Brain microvascular endothelial cell (primary cell): ENCODE data around the gene USE1.

Experiments
- DNase-seq: peaks from one replicate; pipeline ENCODE4 v3.0.0-alpha.2; 2020
- H3K27ac ChIP-seq: fragments of 250-450 bp; sonication (Bioruptor Pico); 2 replicates; pipeline ENCODE4 v1.5.1; 2020; ENCODE audit warnings: mild to moderate bottlenecking, moderate library complexity
- H3K27me3 ChIP-seq: fragments of 250-450 bp; sonication (Bioruptor Pico); replicated peaks from 2 replicates; pipeline ENCODE4 v1.5.1; 2020; ENCODE audit warnings: mild to moderate bottlenecking
- H3K36me3 ChIP-seq: fragments of 250-450 bp; sonication (Bioruptor Pico); replicated peaks from 2 replicates; pipeline ENCODE4 v1.5.1; 2020; ENCODE audit warnings: mild to moderate bottlenecking
- H3K4me3 ChIP-seq: 2 replicates; pipeline ENCODE4 v1.5.1; 2011; ENCODE audit warnings: low read depth, mild to moderate bottlenecking, control low read depth, low read length, moderate library complexity
- in situ Hi-C: cut with HindIII; loops from 2 replicates; pipeline ENCODE4 v1.10.0; 2017; ENCODE audit warnings: low sequenced_read_pairs, low pct_ligation_motif_present
- TF ChIP-seq, protein P1 (sequence below): IDR thresholded peaks from 2 replicates; pipeline ENCODE4 v1.5.1; 2011; ENCODE audit warnings: low read depth, mild to moderate bottlenecking, moderate library complexity, low read length, control low read depth, inconsistent platforms; ENCODE audit errors: missing control alignments

USE1 gene

DNA sequence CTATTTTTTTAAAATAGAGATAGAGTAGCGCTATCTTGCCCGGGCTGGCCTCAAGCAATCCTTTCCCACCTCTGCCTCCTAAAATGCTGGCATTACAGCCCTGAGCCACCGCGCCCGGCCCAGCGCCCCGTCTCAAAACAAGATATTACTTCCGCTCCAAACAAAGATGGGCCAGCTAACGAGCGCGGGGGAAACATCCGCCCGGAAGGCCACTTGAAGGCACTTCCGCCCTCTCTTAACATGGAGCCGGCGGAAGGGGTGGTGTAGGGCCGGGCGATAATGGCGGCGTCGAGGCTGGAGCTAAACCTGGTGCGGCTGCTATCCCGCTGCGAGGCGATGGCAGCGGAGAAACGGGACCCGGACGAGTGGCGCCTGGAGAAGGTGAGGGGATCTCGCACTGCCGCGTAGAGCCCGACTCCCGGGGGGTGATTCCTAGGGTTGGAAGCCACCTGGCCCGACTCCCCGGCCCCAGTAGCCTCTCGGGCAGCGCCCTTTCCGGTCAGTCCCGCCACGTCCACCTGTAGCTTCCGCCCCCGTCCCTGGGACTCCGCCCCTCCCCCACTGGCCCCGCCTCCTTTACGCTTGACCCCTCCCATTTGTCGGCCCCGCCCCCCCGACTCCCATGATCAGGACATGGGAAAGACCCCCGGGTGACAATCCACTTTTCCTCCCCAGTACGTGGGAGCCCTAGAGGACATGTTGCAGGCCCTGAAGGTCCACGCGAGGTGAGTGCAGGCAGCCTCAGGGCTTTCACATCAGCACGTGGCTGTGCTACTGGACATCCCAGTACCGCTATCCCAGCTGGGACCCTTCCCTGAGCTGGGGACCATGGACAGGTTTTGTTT is at the start of gene USE1:
Gene USE1, plus strand, starts transcription at position 231 of the 845 bp plus-strand sequence. Its CDS starts 49 bp downstream, at position 280.
- in situ Hi-C loops: no loop called here
- TF ChIP-seq, protein P1, sequence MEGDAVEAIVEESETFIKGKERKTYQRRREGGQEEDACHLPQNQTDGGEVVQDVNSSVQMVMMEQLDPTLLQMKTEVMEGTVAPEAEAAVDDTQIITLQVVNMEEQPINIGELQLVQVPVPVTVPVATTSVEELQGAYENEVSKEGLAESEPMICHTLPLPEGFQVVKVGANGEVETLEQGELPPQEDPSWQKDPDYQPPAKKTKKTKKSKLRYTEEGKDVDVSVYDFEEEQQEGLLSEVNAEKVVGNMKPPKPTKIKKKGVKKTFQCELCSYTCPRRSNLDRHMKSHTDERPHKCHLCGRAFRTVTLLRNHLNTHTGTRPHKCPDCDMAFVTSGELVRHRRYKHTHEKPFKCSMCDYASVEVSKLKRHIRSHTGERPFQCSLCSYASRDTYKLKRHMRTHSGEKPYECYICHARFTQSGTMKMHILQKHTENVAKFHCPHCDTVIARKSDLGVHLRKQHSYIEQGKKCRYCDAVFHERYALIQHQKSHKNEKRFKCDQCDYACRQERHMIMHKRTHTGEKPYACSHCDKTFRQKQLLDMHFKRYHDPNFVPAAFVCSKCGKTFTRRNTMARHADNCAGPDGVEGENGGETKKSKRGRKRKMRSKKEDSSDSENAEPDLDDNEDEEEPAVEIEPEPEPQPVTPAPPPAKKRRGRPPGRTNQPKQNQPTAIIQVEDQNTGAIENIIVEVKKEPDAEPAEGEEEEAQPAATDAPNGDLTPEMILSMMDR: no peak
- H3K36me3 ChIP-seq: peaks cover 45% of the 10 kb centered on the region
- H3K27me3 ChIP-seq: no peaks in the 10 kb centered on the region
- H3K4me3 ChIP-seq: peak within 1 kb of the TSS; percentile 75
- peak within 1 kb of the TSS; percentile 95 for H3K27ac ChIP-seq
- DNase-seq: peak; percentile 82

DNA sequence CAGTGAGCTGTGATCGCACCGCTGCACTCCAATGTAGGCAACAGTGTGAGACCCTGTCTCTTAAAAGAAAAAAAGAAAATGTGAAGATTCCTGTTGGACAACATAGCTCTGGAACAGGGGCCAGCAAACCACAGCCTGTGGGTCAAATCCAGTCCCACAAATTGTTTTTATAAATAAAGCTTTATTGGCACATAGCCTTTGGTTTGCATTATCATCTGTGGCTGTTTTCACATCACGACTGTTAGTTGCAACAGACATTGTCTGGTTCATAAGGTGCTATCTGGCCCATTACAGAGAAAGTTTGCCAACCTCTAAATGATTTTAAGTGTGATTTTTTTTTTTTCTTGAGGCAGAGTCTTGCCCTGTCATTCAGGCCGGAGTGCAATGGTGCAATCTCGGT is 49.4 kb upstream of the USE1 start:
- TF ChIP-seq, protein P1: no peak
- no peak for DNase-seq
- H3K4me3 ChIP-seq: no peak overlapping the region
- H3K27me3 ChIP-seq: no peaks in the 10 kb centered on the region
- in situ Hi-C loops: no loop called here
- H3K27ac ChIP-seq: no peak overlapping the region
- H3K36me3 ChIP-seq: peaks cover 76% of the 10 kb centered on the region

GRCh38 chr19:17170538-17171297 is 44.4 kb upstream of the USE1 start:
- in situ Hi-C loops: no loop called here
- no peaks in the 10 kb centered on the region for H3K27me3 ChIP-seq
- peaks cover 74% of the 10 kb centered on the region for H3K36me3 ChIP-seq
- TF ChIP-seq, protein P1: no peak
- no peak overlapping the region for H3K4me3 ChIP-seq
- no peak for DNase-seq
- no peak overlapping the region for H3K27ac ChIP-seq

DNA sequence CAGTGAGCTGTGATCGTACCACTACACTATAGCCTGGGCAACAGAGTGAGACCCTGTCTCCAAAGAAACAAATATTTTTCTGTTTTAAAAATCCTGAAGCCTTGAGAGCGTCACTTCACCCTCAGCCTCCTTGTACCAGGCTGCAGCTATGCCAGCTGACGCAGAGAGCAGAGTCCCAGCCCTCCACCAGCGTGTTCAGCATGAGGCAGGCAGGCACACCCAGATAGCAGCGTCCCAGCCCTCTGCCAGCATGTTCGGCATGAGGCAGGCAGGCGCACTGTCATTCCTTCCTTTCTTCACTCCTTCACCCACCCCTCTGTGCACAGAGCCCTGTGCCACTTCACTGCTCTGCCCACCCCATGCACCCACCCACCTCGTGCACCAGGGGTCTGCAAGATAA is 43.3 kb upstream of the USE1 start:
- H3K27me3 ChIP-seq: no peaks in the 10 kb centered on the region
- in situ Hi-C loops: no loop called here
- peaks cover 76% of the 10 kb centered on the region for H3K36me3 ChIP-seq
- H3K27ac ChIP-seq: no peak overlapping the region
- TF ChIP-seq, protein P1: no peak
- no peak overlapping the region for H3K4me3 ChIP-seq
- DNase-seq: no peak

- in situ Hi-C loops: no loop called here
- Histone ChIP-seq H3K36me3 (peaks cover 73% of the 10 kb centered on the region), H3K27me3 (no peaks in the 10 kb centered on the region), H3K27ac (no peak overlapping the region), H3K4me3 (no peak overlapping the region)
- no peak for DNase-seq
- TF ChIP-seq, protein P1: no peak
Measured at GRCh38 chr19:17172624-17173345, 42.4 kb upstream of the USE1 start.
